OCI-LY1 (cell line): ENCODE results near the gene ZBTB7C.

ENCODE experiments used
- H2AFZ ChIP-seq: fragments of 200-600 bp; sonication (generic), shearing (Covaris generic); 2 replicates; pipeline ENCODE4 v1.6.0; 2014; ENCODE audit warnings: antibody characterized with exemption, mild to moderate bottlenecking, low read length
- H3F3A ChIP-seq: fragments of 200-600 bp; sonication (generic), shearing (Covaris generic); 2 replicates; pipeline ENCODE4 v1.6.0; 2014; ENCODE audit warnings: mild to moderate bottlenecking, antibody characterized with exemption, low read length, moderate library complexity; ENCODE audit not compliant: insufficient read depth
- H3K27ac ChIP-seq: fragments of 200-600 bp; sonication (generic); 2 replicates; pipeline ENCODE4 v1.5.1; 2014; ENCODE audit warnings: low read length, mixed run types, mild to moderate bottlenecking, low read depth; ENCODE audit not compliant: poor library complexity, severe bottlenecking
- H3K27me3 ChIP-seq: fragments of 200-600 bp; sonication (generic); 2 replicates; pipeline ENCODE4 v1.6.0; 2014; ENCODE audit warnings: antibody characterized with exemption, mild to moderate bottlenecking, low read length, moderate library complexity; ENCODE audit not compliant: insufficient read depth
- H3K36me3 ChIP-seq: fragments of 200-600 bp; sonication (generic); 2 replicates; pipeline ENCODE4 v1.6.1; 2014; ENCODE audit warnings: mild to moderate bottlenecking, antibody characterized with exemption, low read length, moderate library complexity, mixed read lengths; ENCODE audit not compliant: insufficient read depth
- H3K4me1 ChIP-seq: fragments of 200-600 bp; sonication (generic); 2 replicates; pipeline ENCODE4 v1.5.1; 2014; ENCODE audit warnings: mild to moderate bottlenecking, low read length, moderate library complexity; ENCODE audit not compliant: insufficient read depth, severe bottlenecking
- H3K4me2 ChIP-seq: fragments of 200-600 bp; sonication (generic), shearing (Covaris generic); 2 replicates; pipeline ENCODE4 v1.6.1; 2014; ENCODE audit warnings: low read length
- H3K4me3 ChIP-seq: fragments of 200-600 bp; sonication (generic); 2 replicates; pipeline ENCODE4 v1.5.1; 2014; ENCODE audit warnings: low read length, low read depth, mild to moderate bottlenecking, mixed read lengths; ENCODE audit not compliant: poor library complexity, severe bottlenecking
- H3K79me2 ChIP-seq: fragments of 200-600 bp; shearing (Covaris generic); 2 replicates; pipeline ENCODE4 v1.6.1; 2016; ENCODE audit warnings: mixed run types, low read length, mixed read lengths; ENCODE audit not compliant: insufficient read depth
- H3K9ac ChIP-seq: fragments of 200-600 bp; sonication (generic), shearing (Covaris generic); 2 replicates; pipeline ENCODE4 v1.6.1; 2014; ENCODE audit warnings: mild to moderate bottlenecking, low read length, mixed read lengths
- H3K9me2 ChIP-seq: fragments of 200-600 bp; sonication (generic), shearing (Covaris generic); 2 replicates; pipeline ENCODE4 v1.6.1; 2014; ENCODE audit warnings: low read depth, mild to moderate bottlenecking, low read length, mixed read lengths
- H3K9me3 ChIP-seq: fragments of 200-600 bp; shearing (Covaris generic); 2 replicates; pipeline ENCODE4 v1.6.1; 2014; ENCODE audit warnings: low read length, mixed read lengths
- H4K20me1 ChIP-seq: fragments of 200-600 bp; sonication (generic), shearing (Covaris generic); 2 replicates; pipeline ENCODE4 v1.6.0; 2016; ENCODE audit warnings: mild to moderate bottlenecking, low read length; ENCODE audit not compliant: insufficient read depth
- EZH2 ChIP-seq: fragments of 200-600 bp; sonication (generic), shearing (Covaris generic); IDR thresholded peaks from 2 replicates; pipeline ENCODE4 v1.8.0; 2017; ENCODE audit warnings: borderline replicate concordance, mixed run types, mild to moderate bottlenecking, antibody characterized with exemption, low read length, moderate library complexity, mixed read lengths
- TF ChIP-seq, protein P1 (sequence below): fragments of 200-600 bp; sonication (generic), shearing (Covaris generic); IDR thresholded peaks from 2 replicates; pipeline ENCODE4 v1.5.1; 2017; ENCODE audit warnings: mild to moderate bottlenecking, antibody characterized with exemption, low read length, moderate library complexity, mixed read lengths

Gene ZBTB7C

DNA sequence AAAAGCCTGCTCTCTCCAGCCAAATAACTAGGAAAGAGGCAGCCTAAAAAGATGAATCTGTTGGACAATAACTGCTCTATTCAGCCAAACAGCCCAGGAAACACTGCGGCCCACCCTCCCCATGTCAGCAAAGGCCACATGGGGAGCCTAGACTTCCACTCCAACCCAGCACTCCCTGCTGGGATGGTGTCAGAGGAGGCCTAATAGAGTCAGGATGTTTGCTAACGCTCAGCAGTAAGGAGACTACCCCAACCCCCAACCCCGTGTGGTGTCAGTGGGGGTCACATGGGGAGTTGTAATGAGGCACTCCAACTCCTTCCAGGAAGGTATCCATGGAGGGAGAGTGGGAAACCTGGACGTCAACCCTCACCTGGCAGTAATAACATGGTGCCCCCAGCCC lies 41.6 kb downstream of the ZBTB7C start:
- Histone ChIP-seq H3K4me2 (no peak overlapping the region), H3K9me2 (no peaks in the 10 kb centered on the region), H3K4me1 (no peaks in the 10 kb centered on the region), H2AFZ (no peak overlapping the region), H3K36me3 (no peaks in the 10 kb centered on the region), H3K27me3 (no peaks in the 10 kb centered on the region; the same call in 1 of the 2 replicates), H3K27ac (no peak overlapping the region), H3K9me3 (no peaks in the 10 kb centered on the region), H3K79me2 (no peaks in the 10 kb centered on the region), H3K4me3 (no peak overlapping the region), H3F3A (no peaks in the 10 kb centered on the region), H4K20me1 (no peaks in the 10 kb centered on the region), H3K9ac (no peak overlapping the region)
- TF ChIP-seq, protein P1, sequence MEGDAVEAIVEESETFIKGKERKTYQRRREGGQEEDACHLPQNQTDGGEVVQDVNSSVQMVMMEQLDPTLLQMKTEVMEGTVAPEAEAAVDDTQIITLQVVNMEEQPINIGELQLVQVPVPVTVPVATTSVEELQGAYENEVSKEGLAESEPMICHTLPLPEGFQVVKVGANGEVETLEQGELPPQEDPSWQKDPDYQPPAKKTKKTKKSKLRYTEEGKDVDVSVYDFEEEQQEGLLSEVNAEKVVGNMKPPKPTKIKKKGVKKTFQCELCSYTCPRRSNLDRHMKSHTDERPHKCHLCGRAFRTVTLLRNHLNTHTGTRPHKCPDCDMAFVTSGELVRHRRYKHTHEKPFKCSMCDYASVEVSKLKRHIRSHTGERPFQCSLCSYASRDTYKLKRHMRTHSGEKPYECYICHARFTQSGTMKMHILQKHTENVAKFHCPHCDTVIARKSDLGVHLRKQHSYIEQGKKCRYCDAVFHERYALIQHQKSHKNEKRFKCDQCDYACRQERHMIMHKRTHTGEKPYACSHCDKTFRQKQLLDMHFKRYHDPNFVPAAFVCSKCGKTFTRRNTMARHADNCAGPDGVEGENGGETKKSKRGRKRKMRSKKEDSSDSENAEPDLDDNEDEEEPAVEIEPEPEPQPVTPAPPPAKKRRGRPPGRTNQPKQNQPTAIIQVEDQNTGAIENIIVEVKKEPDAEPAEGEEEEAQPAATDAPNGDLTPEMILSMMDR, result no peak
- TF ChIP-seq EZH2, result no peak

DNA sequence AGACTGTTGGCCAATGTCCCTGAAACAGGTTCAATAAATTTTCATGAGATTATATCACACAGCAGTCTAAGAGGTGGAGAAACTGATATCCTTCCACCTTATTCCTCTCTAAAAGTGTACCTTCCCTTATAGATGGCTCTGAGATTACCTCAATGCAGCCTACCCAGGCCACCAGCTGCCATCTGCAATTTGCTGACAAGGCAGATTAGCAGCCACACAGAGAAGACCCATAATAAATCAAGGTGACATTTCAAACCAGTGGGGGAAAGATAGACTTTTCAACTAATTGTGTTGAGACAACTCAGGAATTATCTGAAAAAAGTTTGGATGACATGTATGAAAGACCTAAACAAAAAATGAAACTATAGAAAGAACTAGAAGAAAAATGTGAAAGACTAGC lies 43.2 kb downstream of the ZBTB7C start:
- H3K4me1 ChIP-seq, result no peaks in the 10 kb centered on the region
- H3F3A ChIP-seq, result no peaks in the 10 kb centered on the region
- H3K9ac ChIP-seq, result no peak overlapping the region
- no peak for TF ChIP-seq EZH2
- H3K9me2 ChIP-seq, result no peaks in the 10 kb centered on the region
- H2AFZ ChIP-seq, result no peak overlapping the region
- H3K79me2 ChIP-seq, result no peaks in the 10 kb centered on the region
- H4K20me1 ChIP-seq, result no peaks in the 10 kb centered on the region
- no peak overlapping the region for H3K4me3 ChIP-seq
- no peak overlapping the region for H3K4me2 ChIP-seq
- no peaks in the 10 kb centered on the region for H3K9me3 ChIP-seq
- H3K27me3 ChIP-seq, result no peaks in the 10 kb centered on the region; the same call in 1 of the 2 replicates
- no peaks in the 10 kb centered on the region for H3K36me3 ChIP-seq
- H3K27ac ChIP-seq, result no peak overlapping the region

DNA sequence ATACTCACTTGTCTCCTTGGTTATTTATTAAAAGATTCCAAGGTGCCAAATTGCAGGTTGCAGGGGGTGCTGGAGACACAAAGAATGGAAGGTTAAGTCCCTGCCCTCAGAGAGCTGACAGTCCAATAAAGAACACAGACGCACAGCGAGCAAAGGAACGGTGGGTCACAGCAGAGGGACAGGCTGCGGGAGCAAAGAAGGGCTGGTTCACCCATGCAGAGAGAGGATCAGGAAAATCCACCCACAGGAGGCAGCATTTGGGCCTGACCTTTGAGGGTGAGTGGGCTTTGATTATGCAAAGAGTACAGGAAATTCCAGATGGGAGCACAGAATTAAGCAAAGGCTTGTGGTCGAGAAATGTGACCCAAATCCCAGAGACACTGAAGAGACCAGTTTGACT lies 45.0 kb downstream of the ZBTB7C start:
- H3K27me3 ChIP-seq, result no peaks in the 10 kb centered on the region; the same call in 1 of the 2 replicates
- no peaks in the 10 kb centered on the region for H3K9me3 ChIP-seq
- no peaks in the 10 kb centered on the region for H3K4me1 ChIP-seq
- no peaks in the 10 kb centered on the region for H3K36me3 ChIP-seq
- H3F3A ChIP-seq, result no peaks in the 10 kb centered on the region
- H3K9me2 ChIP-seq, result no peaks in the 10 kb centered on the region
- H2AFZ ChIP-seq, result no peak overlapping the region
- no peak overlapping the region for H3K4me2 ChIP-seq
- no peak overlapping the region for H3K27ac ChIP-seq
- H3K4me3 ChIP-seq, result no peak overlapping the region
- no peaks in the 10 kb centered on the region for H4K20me1 ChIP-seq
- TF ChIP-seq, protein P1, result no peak
- TF ChIP-seq EZH2, result no peak
- no peaks in the 10 kb centered on the region for H3K79me2 ChIP-seq
- no peak overlapping the region for H3K9ac ChIP-seq

DNA sequence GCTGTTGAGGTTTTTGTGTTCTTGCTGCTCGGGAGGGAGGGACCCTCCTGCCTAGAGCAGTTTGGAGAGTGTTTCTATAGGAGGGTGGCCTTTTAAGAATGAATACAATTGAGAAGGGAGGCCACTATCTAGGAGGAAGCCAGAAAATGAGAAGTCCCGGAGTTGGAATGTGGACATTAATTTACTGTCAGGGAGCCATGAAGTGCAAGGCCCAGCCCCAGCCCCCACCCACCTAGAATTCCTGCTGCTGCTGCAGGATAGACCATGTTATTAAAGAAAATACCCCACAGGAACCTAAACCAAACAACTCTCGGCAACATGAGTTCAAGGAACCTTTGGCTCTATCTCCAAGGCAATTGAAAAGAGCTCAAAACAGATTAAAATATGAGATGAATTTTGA lies 46.0 kb downstream of the ZBTB7C start:
- no peaks in the 10 kb centered on the region for H4K20me1 ChIP-seq

More for the DNA sequence above, 46.0 kb downstream of the ZBTB7C start:
- Histone ChIP-seq H3K4me2 (no peak overlapping the region), H3K4me1 (no peaks in the 10 kb centered on the region), H3K79me2 (no peaks in the 10 kb centered on the region), H3K9me3 (no peaks in the 10 kb centered on the region), H3K9me2 (no peaks in the 10 kb centered on the region), H2AFZ (no peak overlapping the region), H3F3A (no peaks in the 10 kb centered on the region), H3K27me3 (no peaks in the 10 kb centered on the region; the same call in 1 of the 2 replicates), H3K4me3 (no peak overlapping the region), H3K27ac (no peak overlapping the region), H3K36me3 (no peaks in the 10 kb centered on the region), H3K9ac (no peak overlapping the region)
- TF ChIP-seq EZH2, result no peak
- TF ChIP-seq, protein P1, result no peak
